ENCODE data around the gene CCL17. TPM values are rescaled to one million over a fixed set of nuclear protein-coding genes. Genes with fewer than 3 reads are reported as not detected.

CCL17 gene
- total RNA-seq, 3 donors from 2014 or later (not counting 1 experiment from before 2014, with no cell fraction given) = not detected

- Histone ChIP-seq H3K36me3 (ENCODE audit: control insufficient read depth, insufficient read depth, low read length) (no peaks in the 10 kb centered on the region), H3K27me3 (ENCODE audit: control insufficient read depth, insufficient read depth, low read length) (no peaks in the 10 kb centered on the region), H3K9me3 (ENCODE audit: control insufficient read depth, insufficient read depth, low read length) (no peaks in the 10 kb centered on the region), H3K4me1 (ENCODE audit: control insufficient read depth, insufficient read depth, low read length) (peaks cover 11% of the 10 kb centered on the region), H3K4me3 (ENCODE audit: low read length) (no peak overlapping the region), H3K27ac (ENCODE audit: low read length) (no peak overlapping the region)
- no peak for TF ChIP-seq CTCF (IDR thresholded peaks at IDR 0.05)
- H3K4me1 Mint-ChIP-seq = no peaks in the 10 kb centered on the region
- 93% methylated on average over 3 of the region's 3 CpGs for WGBS (ENCODE audit: insufficient coverage)
- no peaks in the 10 kb centered on the region for H3K36me3 Mint-ChIP-seq
- intact Hi-C loops (cut with micrococcal nuclease) = no loop called here
- no peaks in the 10 kb centered on the region for H3K27me3 Mint-ChIP-seq (ENCODE audit: low read depth in 2 of 2)
- no peak overlapping the region for H3K27ac Mint-ChIP-seq
- DNase-seq (no peak), ATAC-seq (no peak)
- H3K9me3 Mint-ChIP-seq = no peaks in the 10 kb centered on the region
- H3K4me3 Mint-ChIP-seq = no peak overlapping the region
Observed at GRCh38 chr16:57387598-57388354, 16.8 kb upstream of the CCL17 start.

GRCh38 chr16:57388359-57389086 is 16.0 kb upstream of the CCL17 start:
- Histone ChIP-seq H3K27me3 (ENCODE audit: control insufficient read depth, insufficient read depth, low read length) (no peaks in the 10 kb centered on the region), H3K9me3 (ENCODE audit: control insufficient read depth, insufficient read depth, low read length) (no peaks in the 10 kb centered on the region), H3K36me3 (ENCODE audit: control insufficient read depth, insufficient read depth, low read length) (no peaks in the 10 kb centered on the region), H3K4me1 (ENCODE audit: control insufficient read depth, insufficient read depth, low read length) (peaks cover 11% of the 10 kb centered on the region), H3K4me3 (ENCODE audit: low read length) (no peak overlapping the region), H3K27ac (ENCODE audit: low read length) (no peak overlapping the region)
- intact Hi-C loops (cut with micrococcal nuclease) = no loop called here
- Mint-ChIP-seq H3K27ac (no peak overlapping the region), H3K36me3 (no peaks in the 10 kb centered on the region), H3K27me3 (ENCODE audit: low read depth in 2 of 2) (no peaks in the 10 kb centered on the region), H3K4me3 (no peak overlapping the region), H3K4me1 (no peaks in the 10 kb centered on the region), H3K9me3 (no peaks in the 10 kb centered on the region)
- peak in 1 of 3 donors; percentile 28 for ATAC-seq
- TF ChIP-seq CTCF (IDR thresholded peaks at IDR 0.05) = no peak
- no peak for DNase-seq
- 72% methylated on average over 7 of the region's 7 CpGs for WGBS (ENCODE audit: insufficient coverage)

GRCh38 chr16:57389087-57389468 is 15.5 kb upstream of the CCL17 start:
- ATAC-seq (peak in 1 of 3 donors; percentile 36), DNase-seq (no peak)
- Mint-ChIP-seq H3K36me3 (no peaks in the 10 kb centered on the region), H3K4me3 (no peak overlapping the region), H3K4me1 (no peaks in the 10 kb centered on the region), H3K27me3 (ENCODE audit: low read depth in 2 of 2) (no peaks in the 10 kb centered on the region), H3K27ac (no peak overlapping the region), H3K9me3 (no peaks in the 10 kb centered on the region)
- H3K27ac ChIP-seq (ENCODE audit: low read length) = no peak overlapping the region
- intact Hi-C loops (cut with micrococcal nuclease) = no loop called here
- no peaks in the 10 kb centered on the region for H3K27me3 ChIP-seq (ENCODE audit: control insufficient read depth, insufficient read depth, low read length)
- H3K9me3 ChIP-seq (ENCODE audit: control insufficient read depth, insufficient read depth, low read length) = no peaks in the 10 kb centered on the region
- no peak for TF ChIP-seq CTCF (IDR thresholded peaks at IDR 0.05)
- 94% methylated on average over 3 of the region's 3 CpGs for whole genome bisulfite sequencing (ENCODE audit: insufficient coverage)
- H3K36me3 ChIP-seq (ENCODE audit: control insufficient read depth, insufficient read depth, low read length) = no peaks in the 10 kb centered on the region
- no peak overlapping the region for H3K4me3 ChIP-seq (ENCODE audit: low read length)
- peaks cover 6% of the 10 kb centered on the region for H3K4me1 ChIP-seq (ENCODE audit: control insufficient read depth, insufficient read depth, low read length)
